HCT116 (cell line): ENCODE results near the gene C4orf36. TPM values are rescaled to one million over a fixed set of nuclear protein-coding genes. Genes with fewer than 3 reads are reported as not detected.

Experiments used
- ATAC-seq: fragments of 200-7000 bp; cut with Tn5 transposase; 2 replicates; pipeline ENCODE4 v1.9.1; 2020; ENCODE audit warnings: mild to moderate bottlenecking, moderate library complexity
- BruUV-seq: library from RNA; stranded (reverse); fragments of 400-500 nt; replicated peaks from 2 replicates; lab custom pipeline; 2021; lab: Mats Ljungman, UMichigan
- CTCF ChIA-PET: fragments of 300-600 bp; sonication (Branson Sonifier 250); formaldehyde crosslinking; loops from one replicate; lab custom pipeline; 2021; ENCODE audit warnings: antibody characterized with exemption; lab: Charles Lee
- POLR2A ChIA-PET: fragments of 300-600, 350-600 bp; sonication (Branson Sonifier 250); formaldehyde crosslinking; loops from one replicate; lab custom pipeline; 2021; ENCODE audit warnings: antibody characterized with exemption; lab: Charles Lee
- RAD21 ChIA-PET, 2 experiments: fragments of 300-600 bp; sonication (Branson Sonifier 250); formaldehyde crosslinking; loops; one replicate each; lab custom pipeline; 2023; ENCODE audit warnings: low total read pairs in 2 of 2; ENCODE audit not compliant: uncharacterized antibody in 2 of 2, unreplicated experiment in 2 of 2, low non-redundant PET in 1 of 2; lab: Charles Lee
- DNase-seq: peaks from one replicate; pipeline ENCODE4 v3.0.0-alpha.2; 2010; ENCODE audit warnings: low read depth, low spot score
- H2AFZ ChIP-seq: fragments of 200-600 bp; shearing (Covaris generic), sonication (generic); 2 replicates; pipeline ENCODE4 v1.6.1; 2017; ENCODE audit warnings: low read depth, mixed run types, mixed read lengths, antibody characterized with exemption, low read length; ENCODE audit not compliant: poor library complexity, severe bottlenecking
- H3K27ac ChIP-seq: 2 replicates; pipeline ENCODE4 v1.5.1; 2012; ENCODE audit warnings: low read depth, low read length
- H3K27me3 ChIP-seq: fragments of 200-600 bp; sonication (generic); 2 replicates; pipeline ENCODE4 v1.6.1; 2016; ENCODE audit warnings: mixed run types, low read length, mixed read lengths; ENCODE audit not compliant: insufficient read depth
- H3K36me3 ChIP-seq, 2 experiments: fragments of 200-500 bp in 1 of 2; fragments of 200-600 bp in 1 of 2; sonication (Bioruptor generic) in 1 of 2; sonication (generic) in 1 of 2; 2 replicates each; pipeline versions ENCODE4 v1.5.1 to v1.6.1; 2014 to 2016; ENCODE audit warnings: low read length in 2 of 2, inconsistent platforms in 1 of 2, mixed read lengths in 1 of 2, mixed run types in 1 of 2; ENCODE audit not compliant: insufficient read depth in 2 of 2, control insufficient read depth in 1 of 2
- H3K4me1 ChIP-seq, 2 experiments: fragments of 200-600 bp in 1 of 2; sonication (generic) in 1 of 2; 2 replicates each; pipeline versions ENCODE4 v1.5.1 to v1.6.1; 2012 to 2017; ENCODE audit warnings: low read length in 2 of 2, inconsistent platforms in 1 of 2, mild to moderate bottlenecking in 1 of 2, mixed read lengths in 1 of 2, mixed run types in 1 of 2, moderate library complexity in 1 of 2; ENCODE audit not compliant: insufficient read depth in 2 of 2, control insufficient read depth in 1 of 2
- H3K4me2 ChIP-seq: fragments of 200-600 bp; sonication (generic); 2 replicates; pipeline ENCODE4 v1.6.1; 2017; ENCODE audit warnings: mixed run types, low read length, mixed read lengths
- H3K4me3 ChIP-seq, 2 experiments: fragments of 200-600 bp in 1 of 2; sonication (generic) in 1 of 2; replicated peaks in 1 of 2; 2 replicates each; pipeline ENCODE4 v1.5.1; 2011 to 2016; ENCODE audit warnings: low read length in 2 of 2, control low read depth in 1 of 2, low read depth in 1 of 2, mild to moderate bottlenecking in 1 of 2, mixed read lengths in 1 of 2, mixed run types in 1 of 2
- H3K79me2 ChIP-seq: fragments of 200-600 bp; sonication (generic); 2 replicates; pipeline ENCODE4 v1.6.1; 2017; ENCODE audit warnings: mild to moderate bottlenecking, mixed run types, low read length, moderate library complexity, mixed read lengths; ENCODE audit not compliant: insufficient read depth
- H3K9ac ChIP-seq: fragments of 200-600 bp; sonication (generic); 2 replicates; pipeline ENCODE4 v1.6.1; 2016; ENCODE audit warnings: low read length, mixed read lengths
- H3K9me2 ChIP-seq: fragments of 200-600 bp; sonication (generic), shearing (Covaris generic); 2 replicates; pipeline ENCODE4 v1.6.1; 2017; ENCODE audit warnings: mixed run types, mild to moderate bottlenecking, moderate library complexity; ENCODE audit not compliant: insufficient read depth
- H3K9me3 ChIP-seq, 2 experiments: fragments of 200-500 bp in 1 of 2; fragments of 200-600 bp in 1 of 2; sonication (Bioruptor generic) in 1 of 2; sonication (generic) in 1 of 2; 2 replicates each; pipeline ENCODE4 v1.6.1; 2014 to 2017; ENCODE audit warnings: low read length in 2 of 2, mixed read lengths in 2 of 2, inconsistent platforms in 1 of 2, low read depth in 1 of 2, mild to moderate bottlenecking in 1 of 2, mixed run types in 1 of 2, moderate library complexity in 1 of 2; ENCODE audit not compliant: control insufficient read depth in 1 of 2, insufficient read depth in 1 of 2
- H4K20me1 ChIP-seq: fragments of 200-600 bp; sonication (generic), shearing (Covaris generic); 2 replicates; pipeline ENCODE4 v1.6.1; 2017; ENCODE audit warnings: mixed run types, mild to moderate bottlenecking, moderate library complexity; ENCODE audit not compliant: insufficient read depth
- CEBPB ChIP-seq: IDR thresholded peaks from 2 replicates; pipeline ENCODE4 v1.6.1; 2012; ENCODE audit warnings: low read depth
- CTCF ChIP-seq, 3 experiments: fragments of 200-600 bp in 1 of 3; sonication (generic) in 1 of 3; IDR thresholded peaks in 2 of 3; conservative IDR thresholded peaks in 1 of 3; 2 replicates each; pipeline ENCODE4 v1.5.1; 2012 to 2017; ENCODE audit warnings: low read depth in 2 of 3, low read length in 2 of 3, antibody characterized with exemption in 1 of 3, borderline replicate concordance in 1 of 3, control low read depth in 1 of 3, mild to moderate bottlenecking in 1 of 3, mixed read lengths in 1 of 3, mixed run types in 1 of 3, moderate library complexity in 1 of 3; ENCODE audit not compliant: insufficient read depth in 1 of 3
- ELF1 ChIP-seq: IDR thresholded peaks from 2 replicates; pipeline ENCODE4 v1.6.1; 2012; ENCODE audit warnings: low read depth, borderline replicate concordance
- JUND ChIP-seq: IDR thresholded peaks from 2 replicates; pipeline ENCODE4 v1.6.1; 2012
- RAD21 ChIP-seq: IDR thresholded peaks from 2 replicates; pipeline ENCODE4 v1.6.1; 2012; ENCODE audit warnings: low read depth, mild to moderate bottlenecking
- SIN3A ChIP-seq: IDR thresholded peaks from 2 replicates; pipeline ENCODE4 v1.6.1; 2012; ENCODE audit warnings: low read depth
- intact Hi-C: fragments of 100-400 bp; cut with micrococcal nuclease; formaldehyde crosslinking; loops from 2 replicates; pipeline ENCODE4 v1.10.0; 2022
- total RNA-seq: library from RNA; stranded (reverse); gene quantifications from one replicate; pipeline ENCODE4 v1.2.1, GENCODE V29; 2021; ENCODE audit not compliant: unreplicated experiment
- TF ChIP-seq, protein P1 (sequence below): IDR thresholded peaks from 2 replicates; pipeline ENCODE4 v1.6.1; 2012

The C4orf36 gene
- total RNA-seq, 1 experiment from 2014 or later: 1.8 TPM

- CTCF ChIA-PET: interaction anchor here (1.2 kb wide), 1 partner anchor 17 kb away, joined by 3 read pairs; no protein-coding TSS in a partner anchor
- POLR2A ChIA-PET: no interaction called here
- Histone ChIP-seq H3K4me1 (peaks cover 29 to 47% of the 10 kb centered on the region in 2 experiments), H3K4me2 (no peak overlapping the region), H3K9ac (no peak overlapping the region), H3K79me2 (peaks cover 48% of the 10 kb centered on the region), H3K36me3 (no peaks in the 10 kb centered on the region), H3K27ac (no peak overlapping the region), H3K9me3 (no peaks in the 10 kb centered on the region), H3K27me3 (no peaks in the 10 kb centered on the region), H2AFZ (no peak overlapping the region), H3K9me2 (no peaks in the 10 kb centered on the region), H3K4me3 (no peak overlapping the region), H4K20me1 (no peaks in the 10 kb centered on the region)
- RAD21 ChIA-PET: no interaction called here
- intact Hi-C loops: loop anchor here (1.0 to 5.0 kb wide), 2 partner anchors 37 to 67 kb away; no protein-coding TSS in a partner anchor
- TF ChIP-seq CEBPB (no peak), JUND (no peak), RAD21 (no peak), SIN3A (no peak), ELF1 (no peak), CTCF (IDR thresholded peaks at IDR 0.05 in 2 of 3, conservative IDR thresholded peaks at IDR 0.05 in 1 of 3; ENCODE audit: borderline replicate concordance in 1 of 3, insufficient read depth in 1 of 3, low read depth in 2 of 3, low read length in 2 of 3) (no peak)
- TF ChIP-seq, protein P1, sequence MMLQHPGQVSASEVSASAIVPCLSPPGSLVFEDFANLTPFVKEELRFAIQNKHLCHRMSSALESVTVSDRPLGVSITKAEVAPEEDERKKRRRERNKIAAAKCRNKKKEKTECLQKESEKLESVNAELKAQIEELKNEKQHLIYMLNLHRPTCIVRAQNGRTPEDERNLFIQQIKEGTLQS: no peak
- DNase-seq: no peak
- BruUV-seq: no TSS peak
- no peak for ATAC-seq
These were observed 47.7 kb upstream of the C4orf36 start for GRCh38 chr4:86939729-86940575.
